Activated effector memory CD4-positive, alpha-beta T cell treated with Interleukin-2 at 50 U/mL for 16 hours (primary cell): Measurements from ENCODE around the gene REV3L.

ENCODE experiments used
- DNase-seq: peaks from one replicate; pipeline ENCODE4 v3.0.0-alpha.2; 2020

Gene REV3L

DNA sequence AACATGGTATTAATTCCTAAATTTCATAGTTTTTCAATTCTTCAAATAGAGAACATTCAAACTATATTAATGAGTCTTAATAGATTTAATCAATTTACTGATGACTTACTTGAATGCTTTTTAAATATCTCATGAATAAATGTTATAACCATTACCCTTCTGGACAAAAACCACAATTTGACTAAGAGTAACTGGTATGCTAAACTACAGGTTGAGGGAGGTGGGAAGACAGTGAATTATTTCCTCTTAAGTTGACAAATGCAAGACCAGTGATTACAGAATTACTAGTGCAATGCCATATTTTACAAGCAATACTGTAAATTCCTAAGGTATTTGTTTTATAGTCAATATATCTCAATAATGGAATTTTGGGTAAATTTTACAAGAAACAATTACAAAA, 65.1 kb downstream of the REV3L start:
- DNase-seq: no peak

GRCh38 chr6:111417181-111417585, 65.8 kb downstream of the REV3L start:
- DNase-seq: no peak

DNA sequence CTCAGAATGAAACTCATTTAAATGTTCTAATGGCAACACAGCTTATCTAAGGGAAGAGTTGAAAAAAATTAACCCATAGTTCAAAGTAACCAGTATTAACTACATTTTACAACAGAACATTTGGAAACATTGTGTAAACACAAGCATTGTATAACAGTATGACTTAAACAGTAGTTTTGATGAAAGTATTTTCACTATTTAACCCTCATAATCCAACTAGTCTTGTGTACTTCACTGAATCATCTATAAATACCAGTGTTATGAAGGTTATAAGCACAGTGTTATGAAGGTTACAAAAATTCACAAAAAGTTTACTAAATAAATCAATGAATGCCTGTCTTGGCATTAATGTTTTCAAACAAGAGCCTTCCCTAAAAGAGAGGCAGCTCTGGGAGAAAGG, 66.5 kb downstream of the REV3L start:
- DNase-seq: no peak

- no peak for DNase-seq
Observed at GRCh38 chr6:111414373-111414772, 68.6 kb downstream of the REV3L start.

DNA sequence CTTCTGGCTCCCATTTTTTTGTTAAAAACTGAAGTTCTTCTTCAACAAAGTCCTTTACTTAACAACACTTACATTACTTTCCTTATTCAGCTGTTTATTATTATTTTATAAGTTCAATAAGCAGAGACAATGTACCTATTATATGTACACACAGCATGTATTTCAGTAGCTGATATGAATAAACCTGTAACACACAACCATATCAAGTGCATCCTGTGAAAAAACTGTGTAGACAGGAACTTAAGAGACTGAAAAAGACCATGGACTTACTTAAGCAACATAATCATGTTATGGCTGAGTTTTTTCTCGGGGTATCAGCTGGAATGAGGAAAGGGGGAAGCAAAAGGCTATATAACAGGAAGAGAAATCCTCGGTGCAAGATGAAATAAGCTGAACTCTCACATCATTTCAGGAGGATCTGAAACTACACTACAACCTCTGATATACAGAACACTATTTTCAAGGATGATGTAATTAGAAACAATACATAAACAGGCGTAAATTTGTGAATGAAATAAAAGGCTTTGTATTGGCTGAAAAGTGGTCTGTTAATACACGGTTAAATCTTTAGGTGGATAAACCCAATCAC, 70.9 kb downstream of the REV3L start:
- no peak for DNase-seq

- no peak for DNase-seq
Observed at GRCh38 chr6:111411046-111411445, 72.0 kb downstream of the REV3L start.

DNA sequence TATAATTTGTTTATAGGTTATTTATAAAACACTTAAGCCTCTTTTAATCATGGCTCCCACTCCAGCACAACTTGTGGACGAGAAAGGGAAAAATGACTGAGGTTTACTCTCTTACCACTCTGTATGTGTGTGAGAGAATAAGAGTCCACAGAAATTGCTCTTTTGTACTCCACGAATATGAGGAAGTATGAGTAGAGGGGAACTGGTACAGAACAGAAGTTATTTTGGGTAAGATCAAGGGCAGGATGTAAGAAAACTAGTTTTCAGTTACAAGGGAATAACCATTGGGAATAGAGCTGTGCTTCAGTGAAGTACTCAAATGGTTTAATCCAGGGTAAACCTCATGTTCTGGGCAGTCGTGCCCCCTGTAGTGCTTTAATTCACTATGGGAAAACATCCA, 72.6 kb downstream of the REV3L start:
- no peak for DNase-seq

GRCh38 chr6:111409430-111409829, 73.6 kb downstream of the REV3L start:
- DNase-seq: no peak

- no peak for DNase-seq
Observed at GRCh38 chr6:111407686-111408085, 75.3 kb downstream of the REV3L start.

DNA sequence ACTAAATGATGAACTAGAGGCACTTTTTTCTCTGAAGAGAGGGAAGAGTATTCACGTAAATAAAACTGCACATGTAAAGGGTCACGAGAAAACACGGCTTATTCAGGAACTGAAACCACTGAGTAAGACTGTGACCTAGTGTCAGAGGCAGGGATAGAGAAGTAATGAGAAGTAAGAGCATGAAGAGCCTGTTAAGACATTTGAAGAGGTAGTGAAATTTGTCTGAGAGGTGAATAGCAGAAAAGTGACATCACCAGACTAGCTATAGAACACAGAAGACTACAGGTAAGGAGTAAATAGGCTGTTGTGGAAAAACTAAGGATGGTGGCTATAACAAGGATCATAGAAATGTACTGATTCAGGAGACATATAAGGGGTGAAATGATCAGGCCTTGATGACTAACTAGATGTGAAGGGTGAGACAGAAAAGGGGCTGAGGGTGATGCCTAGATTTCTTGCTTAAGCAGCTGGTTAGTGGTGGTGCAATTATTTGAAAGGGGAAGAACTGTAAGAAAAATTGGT, 76.8 kb downstream of the REV3L start:
- no peak for DNase-seq

- no peak for DNase-seq
Observed at GRCh38 chr6:111403388-111403787, 79.6 kb downstream of the REV3L start.

GRCh38 chr6:111399626-111400025, 83.4 kb downstream of the REV3L start:
- DNase-seq: no peak

DNA sequence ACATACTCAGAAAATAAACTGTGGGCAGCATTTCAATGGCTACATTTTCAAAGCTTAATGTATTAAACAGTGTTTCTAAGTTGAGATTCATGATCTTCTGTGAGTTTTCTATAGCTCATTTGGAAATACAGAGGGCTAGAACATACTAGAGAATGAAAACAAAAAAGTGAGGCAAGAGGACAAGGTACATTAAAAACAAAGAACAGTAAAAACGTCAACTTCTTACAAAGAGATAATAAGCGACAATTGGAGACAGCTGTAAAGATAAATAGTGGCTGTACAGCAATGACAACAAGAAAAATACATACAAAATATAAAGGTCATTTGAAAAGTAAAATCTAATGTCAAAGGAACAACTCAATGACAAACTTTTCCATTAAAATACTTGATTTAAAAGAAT, 94.3 kb downstream of the REV3L start:
- DNase-seq: no peak

DNA sequence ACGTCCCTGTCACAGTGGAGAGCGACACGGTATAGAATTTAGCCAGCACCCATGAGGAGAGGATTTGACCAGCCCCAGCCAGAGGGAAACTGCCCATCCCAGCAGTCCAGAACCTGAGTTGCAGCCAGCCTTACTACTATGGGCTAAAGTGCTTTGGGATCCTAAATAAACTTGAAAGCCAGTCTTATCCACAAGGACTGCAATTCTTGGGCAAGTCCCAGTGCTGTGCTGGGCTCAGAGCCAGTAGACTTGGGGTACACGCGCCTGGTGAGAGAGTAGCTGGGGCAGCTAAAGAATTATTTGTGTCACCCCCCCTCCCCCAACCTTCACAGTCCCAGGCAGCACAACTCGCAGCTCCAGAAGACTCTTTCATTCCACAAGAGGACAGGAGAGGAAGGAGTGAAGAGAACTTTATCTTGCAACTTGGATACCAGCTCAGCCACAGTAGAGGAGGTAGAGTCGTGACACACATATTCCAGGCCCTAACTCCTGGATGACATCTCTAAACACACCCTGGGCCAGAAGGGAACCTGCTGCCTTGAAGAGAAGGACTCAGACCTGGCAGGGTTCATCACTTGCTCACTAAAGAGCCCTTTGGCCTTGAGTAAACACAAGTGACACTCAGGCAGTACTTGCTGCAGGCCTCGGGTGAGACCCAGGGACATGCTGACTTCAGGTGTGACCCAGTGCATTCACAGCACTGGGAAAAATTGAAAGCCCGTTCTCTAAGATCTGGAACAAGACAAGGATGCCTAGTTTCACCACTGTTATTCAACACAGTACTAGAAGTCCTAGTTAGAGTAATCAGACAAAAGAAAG, 100.3 kb downstream of the REV3L start:
- no peak for DNase-seq

GRCh38 chr6:111381728-111382127, 101.3 kb downstream of the REV3L start:
- DNase-seq: no peak

DNA sequence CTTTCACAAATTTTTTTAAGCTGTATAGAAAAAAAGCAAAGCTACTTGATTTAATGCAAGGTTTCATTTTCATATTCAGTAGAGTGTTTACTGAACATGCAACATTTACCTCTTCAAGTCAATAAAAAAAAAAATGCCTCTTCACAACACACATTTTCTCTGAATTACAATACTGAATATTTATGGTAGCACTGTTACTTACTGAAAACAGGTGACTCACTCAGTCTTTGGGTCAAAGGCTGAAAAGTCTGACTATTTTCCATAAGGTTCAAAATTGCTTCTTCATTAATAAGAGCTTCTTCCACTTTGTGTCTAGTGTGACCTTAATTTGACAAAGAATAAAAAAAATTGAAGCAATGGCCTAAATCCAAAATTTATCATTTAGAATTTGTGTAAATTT, 101.9 kb downstream of the REV3L start:
- DNase-seq: no peak

GRCh38 chr6:111379831-111380230, 103.2 kb downstream of the REV3L start:
- no peak for DNase-seq

- DNase-seq: no peak
Observed at GRCh38 chr6:111379302-111379701, 103.7 kb downstream of the REV3L start.

GRCh38 chr6:111377558-111378120, 105.4 kb downstream of the REV3L start:
- DNase-seq: no peak

DNA sequence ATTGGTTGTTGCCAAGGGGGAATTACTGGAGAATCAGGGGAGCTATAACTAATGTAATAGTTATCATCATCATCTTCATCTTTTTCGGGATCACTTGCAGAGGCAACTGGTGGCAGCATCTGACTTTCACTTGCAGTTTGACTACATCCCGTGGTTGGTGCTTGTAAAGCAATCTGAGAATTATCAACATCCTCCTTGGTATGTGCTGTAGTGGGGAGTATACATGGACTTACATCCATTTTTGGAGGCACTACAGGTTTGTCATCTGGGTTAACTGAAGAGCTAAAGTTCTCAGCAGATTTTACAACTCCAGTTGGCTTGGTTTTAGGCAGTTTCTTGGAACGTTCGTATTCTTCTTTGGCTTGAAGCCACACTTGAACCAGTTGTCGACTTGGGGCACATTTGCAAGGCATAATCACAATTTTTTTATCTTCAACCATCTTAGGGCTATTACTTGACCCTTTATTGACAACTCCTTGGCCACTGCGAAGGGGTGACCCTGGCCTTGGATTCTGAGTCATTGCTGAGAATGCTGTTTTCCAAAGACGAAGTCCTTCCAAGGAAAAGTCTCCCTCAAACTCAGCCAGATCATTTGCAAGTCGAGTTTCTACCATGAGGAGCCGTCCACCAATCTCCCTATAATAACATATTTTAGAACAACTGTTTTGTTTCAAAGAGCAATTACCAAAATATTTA, 115.5 kb downstream of the REV3L start:
- no peak for DNase-seq

GRCh38 chr6:111361648-111362047, 121.4 kb downstream of the REV3L start:
- no peak for DNase-seq

GRCh38 chr6:111358454-111358853, 124.6 kb downstream of the REV3L start:
- DNase-seq: no peak

DNA sequence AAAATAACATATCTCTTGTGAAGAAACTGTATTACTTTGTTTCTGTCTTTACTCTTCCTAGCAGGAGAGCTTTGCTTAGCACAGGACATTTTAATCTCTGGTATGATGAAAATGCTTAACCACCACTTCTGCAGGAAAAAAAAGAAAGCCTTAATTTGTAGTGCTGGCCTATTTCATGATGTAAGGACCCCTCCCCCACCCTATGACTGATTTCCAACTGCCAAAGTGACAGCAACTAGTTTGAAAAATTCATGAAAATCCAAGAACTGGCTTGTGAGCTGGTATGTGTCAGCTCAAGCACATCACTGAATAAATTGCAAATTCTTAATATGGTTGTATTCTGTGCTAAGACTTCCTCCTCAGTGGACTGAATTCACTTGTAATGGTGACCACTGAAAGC, 125.3 kb downstream of the REV3L start:
- DNase-seq: no peak

- no peak for DNase-seq
Observed at GRCh38 chr6:111356551-111356950, 126.5 kb downstream of the REV3L start.
